Measurements from ENCODE around the gene TREM2.

TREM2 gene

DNA sequence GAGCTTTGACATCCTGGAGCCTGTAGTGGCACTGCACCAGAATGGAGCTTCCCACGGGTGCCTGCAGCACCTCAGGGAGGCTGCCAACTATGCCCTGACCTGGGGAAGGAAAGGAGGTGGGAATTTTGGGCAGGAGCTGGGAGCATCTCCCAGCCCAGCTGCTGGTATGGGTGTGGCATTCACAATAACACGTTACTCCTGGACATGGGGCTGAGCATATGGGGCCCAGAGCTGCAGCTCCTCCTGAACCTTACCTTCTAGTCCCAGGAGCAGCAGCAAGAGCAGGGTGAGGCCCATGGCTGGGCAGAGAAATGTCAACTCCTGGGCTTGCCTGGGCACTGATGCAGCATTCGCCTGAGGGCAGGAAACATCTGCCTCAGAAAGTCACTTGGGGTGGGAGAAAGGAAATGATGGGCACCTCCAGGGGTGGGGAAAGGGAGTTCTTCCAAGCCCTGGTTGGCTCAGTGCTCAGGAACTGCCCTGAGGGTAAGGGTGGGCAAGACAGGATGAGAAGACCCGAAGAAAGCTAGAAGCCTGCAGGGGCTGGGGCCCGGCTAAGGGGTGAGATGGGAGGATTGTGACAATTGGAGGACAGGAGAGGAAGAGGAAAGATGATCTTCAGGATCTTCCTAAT is 8.8 kb downstream of the TREM2 start, which contains the start of gene TREML1:
TREML1 (minus strand) TSS at position 356 of the 634 bp plus-strand sequence; CDS start at position 297, 59 bp downstream.
- TF ChIP-seq, protein P1, sequence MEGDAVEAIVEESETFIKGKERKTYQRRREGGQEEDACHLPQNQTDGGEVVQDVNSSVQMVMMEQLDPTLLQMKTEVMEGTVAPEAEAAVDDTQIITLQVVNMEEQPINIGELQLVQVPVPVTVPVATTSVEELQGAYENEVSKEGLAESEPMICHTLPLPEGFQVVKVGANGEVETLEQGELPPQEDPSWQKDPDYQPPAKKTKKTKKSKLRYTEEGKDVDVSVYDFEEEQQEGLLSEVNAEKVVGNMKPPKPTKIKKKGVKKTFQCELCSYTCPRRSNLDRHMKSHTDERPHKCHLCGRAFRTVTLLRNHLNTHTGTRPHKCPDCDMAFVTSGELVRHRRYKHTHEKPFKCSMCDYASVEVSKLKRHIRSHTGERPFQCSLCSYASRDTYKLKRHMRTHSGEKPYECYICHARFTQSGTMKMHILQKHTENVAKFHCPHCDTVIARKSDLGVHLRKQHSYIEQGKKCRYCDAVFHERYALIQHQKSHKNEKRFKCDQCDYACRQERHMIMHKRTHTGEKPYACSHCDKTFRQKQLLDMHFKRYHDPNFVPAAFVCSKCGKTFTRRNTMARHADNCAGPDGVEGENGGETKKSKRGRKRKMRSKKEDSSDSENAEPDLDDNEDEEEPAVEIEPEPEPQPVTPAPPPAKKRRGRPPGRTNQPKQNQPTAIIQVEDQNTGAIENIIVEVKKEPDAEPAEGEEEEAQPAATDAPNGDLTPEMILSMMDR (IDR thresholded peaks at IDR 0.05; ENCODE audit: low read depth, low read length), result no peak
- no peak for DNase-seq (ENCODE audit: extremely low read depth, low read depth)

DNA sequence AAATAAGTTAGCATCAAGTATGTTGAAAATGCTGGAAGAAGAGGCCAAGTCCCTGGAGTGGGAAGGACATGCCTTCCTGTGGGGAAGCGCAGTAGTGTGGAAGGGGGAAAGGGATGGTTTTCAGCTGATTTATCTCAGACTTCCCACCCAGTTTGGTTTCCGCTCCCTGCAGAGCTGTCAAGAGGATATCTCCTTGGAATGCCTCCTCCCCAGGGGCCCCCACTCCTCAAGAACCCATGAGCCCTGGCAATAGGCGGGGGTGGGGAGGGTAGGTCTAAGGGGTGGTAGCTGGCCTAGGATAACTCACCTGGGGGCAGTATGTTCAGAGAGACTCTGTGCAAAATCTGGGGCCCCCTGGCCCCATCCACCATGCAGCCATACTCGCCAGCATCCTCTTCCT is 9.5 kb downstream of the TREM2 start:
- TF ChIP-seq, protein P1 (IDR thresholded peaks at IDR 0.05; ENCODE audit: low read depth, low read length), result no peak
- DNase-seq (ENCODE audit: extremely low read depth, low read depth), result no peak

DNA sequence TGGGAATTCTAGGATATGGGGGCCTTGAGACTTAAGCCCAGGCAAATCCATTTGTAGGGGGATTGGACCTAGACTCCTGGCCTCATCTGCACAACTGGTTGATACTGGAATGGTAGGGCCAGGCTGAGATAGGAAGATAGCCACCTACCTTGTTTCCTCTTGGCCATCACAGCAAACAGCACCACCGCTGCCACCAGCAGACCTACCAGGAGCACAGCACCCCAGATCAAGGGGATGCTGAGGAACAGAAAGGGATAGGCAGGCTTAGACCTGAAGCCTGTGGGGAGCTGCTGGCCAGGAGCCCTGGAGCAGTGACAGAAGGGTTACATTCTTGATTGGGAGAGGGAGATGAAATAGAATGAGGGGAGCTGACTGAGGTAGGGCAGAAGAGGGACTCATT is 12.2 kb downstream of the TREM2 start:
- TF ChIP-seq, protein P1 (IDR thresholded peaks at IDR 0.05; ENCODE audit: low read depth, low read length), result no peak
- DNase-seq (ENCODE audit: extremely low read depth, low read depth), result no peak

DNA sequence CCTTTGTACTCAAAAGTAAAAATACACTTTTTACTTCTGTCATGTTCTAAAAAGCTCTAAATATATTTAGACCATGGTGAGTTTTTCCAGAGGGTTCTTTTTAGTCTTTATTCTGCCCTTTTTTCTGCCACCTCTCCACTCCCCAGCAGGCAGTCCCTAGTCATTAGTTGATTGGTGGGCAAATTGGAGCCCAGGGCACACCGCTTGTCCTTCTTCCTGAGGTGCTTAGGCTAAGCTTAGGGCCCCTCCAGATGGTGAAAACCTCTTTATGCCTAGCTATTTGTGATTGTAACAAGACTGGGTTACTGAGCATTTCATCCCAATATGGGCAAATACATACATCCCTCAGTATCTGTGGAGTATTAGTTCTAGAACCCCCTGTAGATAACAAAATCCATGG is 15.0 kb downstream of the TREM2 start:
- DNase-seq (ENCODE audit: extremely low read depth, low read depth), result no peak
- TF ChIP-seq, protein P1 (IDR thresholded peaks at IDR 0.05; ENCODE audit: low read depth, low read length), result no peak

DNA sequence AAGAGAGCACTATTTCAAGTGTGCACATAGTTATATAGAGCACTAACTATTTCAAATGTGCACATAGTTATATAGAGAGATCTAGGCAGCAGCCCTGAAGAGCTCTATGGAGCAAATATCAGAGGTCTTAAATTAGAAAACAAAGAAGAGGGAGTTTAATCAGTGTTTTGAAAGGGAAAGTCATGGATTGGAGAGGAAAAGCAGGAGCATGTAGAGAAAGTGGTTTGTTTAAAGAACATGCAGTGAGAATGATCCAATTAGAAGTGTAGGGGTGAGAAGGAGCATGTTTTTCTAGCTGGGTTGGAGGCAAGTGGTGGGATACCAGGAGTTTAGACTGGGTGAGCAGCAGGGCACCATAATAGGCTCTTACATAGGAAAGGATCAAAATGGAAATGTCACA is 26.0 kb downstream of the TREM2 start:
- no peak for DNase-seq (ENCODE audit: extremely low read depth, low read depth)
- TF ChIP-seq, protein P1 (IDR thresholded peaks at IDR 0.05; ENCODE audit: low read depth, low read length), result no peak

DNA sequence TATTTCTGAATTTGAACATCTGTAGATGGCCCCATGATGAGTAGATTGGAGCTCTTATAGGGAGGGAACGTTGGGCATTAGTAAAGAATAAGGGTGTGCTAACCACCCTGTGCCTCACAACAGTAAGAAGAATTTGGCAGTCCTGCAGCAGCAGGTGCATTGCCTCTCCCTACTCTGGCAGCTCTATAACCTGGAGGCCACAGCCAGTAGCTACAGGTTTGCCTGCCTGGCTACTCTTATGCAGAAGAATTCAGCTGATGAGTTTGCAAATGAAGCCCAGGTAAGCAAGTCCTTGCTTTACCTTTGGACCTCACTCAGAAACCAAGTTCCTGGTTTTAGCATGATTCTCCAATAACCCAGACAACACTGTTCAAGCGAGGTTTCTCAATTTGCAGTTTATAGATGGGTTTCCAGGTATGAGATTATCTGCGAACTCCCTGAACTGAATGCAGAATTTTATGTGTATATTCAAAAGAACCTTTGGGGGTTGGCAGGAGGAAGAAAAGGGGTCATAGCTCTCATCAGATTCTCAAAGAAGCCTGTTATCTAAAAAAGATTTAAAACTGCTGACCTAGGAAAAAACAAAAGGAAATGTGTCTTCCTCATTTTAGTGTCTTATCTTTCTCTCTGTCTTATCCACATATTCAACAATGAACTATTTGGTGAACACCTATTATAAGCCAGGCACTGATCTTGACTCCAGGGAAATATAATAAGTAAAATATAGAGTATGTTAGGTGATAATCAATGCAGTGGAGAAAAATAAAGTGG is 27.7 kb downstream of the TREM2 start:
- DNase-seq (ENCODE audit: extremely low read depth, low read depth), result no peak
- TF ChIP-seq, protein P1 (IDR thresholded peaks at IDR 0.05; ENCODE audit: low read depth, low read length), result no peak

DNA sequence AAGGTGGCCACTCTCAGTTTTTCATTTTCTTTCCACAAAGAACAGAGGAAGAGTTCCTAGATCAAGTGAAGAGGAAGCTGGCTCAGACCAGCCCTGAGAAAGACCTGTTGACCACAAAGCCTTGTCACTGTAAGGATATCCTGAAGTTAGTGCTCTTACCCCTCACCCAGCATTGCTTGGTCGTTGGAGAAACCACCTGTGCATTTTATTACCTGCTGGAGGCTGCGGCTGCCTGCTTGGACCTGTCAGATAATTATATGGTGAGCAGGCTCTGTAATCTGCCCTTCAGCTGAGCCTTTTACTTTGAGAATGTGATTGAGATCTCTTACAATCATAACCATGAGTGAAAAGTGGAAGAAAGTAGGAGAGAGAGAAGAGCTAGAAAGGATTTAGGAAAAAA is 30.7 kb downstream of the TREM2 start:
- DNase-seq (ENCODE audit: extremely low read depth, low read depth), result no peak

More for the DNA sequence above, 30.7 kb downstream of the TREM2 start:
- TF ChIP-seq, protein P1 (IDR thresholded peaks at IDR 0.05; ENCODE audit: low read depth, low read length), result no peak
